Fibroblast of skin of left quadriceps (primary cell): Measurements from ENCODE around the gene PRR5L.

Source experiments
- DNase-seq, 2 experiments: peaks; one replicate each; pipeline ENCODE4 v3.0.0-alpha.2; 2013; ENCODE audit warnings: low read depth in 2 of 2

PRR5L gene

GRCh38 chr11:36326524-36327419 is 30.7 kb downstream of the PRR5L start:
- DNase-seq = no peak

- DNase-seq = no peak
These were observed 33.0 kb downstream of the PRR5L start for GRCh38 chr11:36328966-36329673.

DNA sequence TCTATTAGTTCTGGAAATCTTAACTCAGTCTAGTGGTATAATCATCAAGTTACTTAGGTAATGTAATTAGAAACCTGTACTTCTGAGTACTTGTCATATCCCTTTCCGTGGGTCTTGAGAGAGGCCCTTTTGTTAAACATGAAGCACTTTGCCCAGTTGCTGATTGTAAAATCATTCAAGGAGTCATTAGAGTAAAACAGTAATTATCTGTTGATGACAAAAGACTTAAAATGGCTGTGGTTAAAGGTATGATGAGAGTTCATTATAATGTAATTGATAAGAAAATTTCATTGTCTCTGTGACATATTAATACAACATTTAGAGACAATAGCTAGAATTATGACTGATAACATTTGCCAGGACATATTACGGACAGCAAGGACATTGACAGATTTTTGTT is 34.3 kb downstream of the PRR5L start:
- no peak for DNase-seq

GRCh38 chr11:36333468-36333867 is 37.4 kb downstream of the PRR5L start:
- DNase-seq = peak in 1 of 2 experiments; percentile 20

DNA sequence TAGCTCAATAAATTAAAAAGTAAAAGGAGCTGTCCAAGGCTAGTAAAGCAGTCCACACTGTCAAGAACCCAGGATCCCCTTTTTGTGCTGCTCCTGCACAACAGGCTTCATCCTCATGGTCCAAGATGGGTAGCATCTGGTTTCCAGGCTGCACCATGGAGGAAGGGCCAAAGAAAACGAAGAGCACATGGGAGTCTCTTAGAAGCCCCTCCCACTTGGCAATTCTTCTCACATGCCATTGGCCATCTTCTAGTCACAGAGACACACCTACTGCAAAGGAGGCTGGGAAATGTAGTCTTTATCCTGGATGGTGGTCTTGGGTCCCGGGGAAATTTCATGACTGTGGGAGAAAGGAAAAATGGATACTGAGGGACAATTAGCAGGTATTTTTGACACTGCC is 37.8 kb downstream of the PRR5L start:
- DNase-seq = peak in 1 of 2 experiments; percentile 21

DNA sequence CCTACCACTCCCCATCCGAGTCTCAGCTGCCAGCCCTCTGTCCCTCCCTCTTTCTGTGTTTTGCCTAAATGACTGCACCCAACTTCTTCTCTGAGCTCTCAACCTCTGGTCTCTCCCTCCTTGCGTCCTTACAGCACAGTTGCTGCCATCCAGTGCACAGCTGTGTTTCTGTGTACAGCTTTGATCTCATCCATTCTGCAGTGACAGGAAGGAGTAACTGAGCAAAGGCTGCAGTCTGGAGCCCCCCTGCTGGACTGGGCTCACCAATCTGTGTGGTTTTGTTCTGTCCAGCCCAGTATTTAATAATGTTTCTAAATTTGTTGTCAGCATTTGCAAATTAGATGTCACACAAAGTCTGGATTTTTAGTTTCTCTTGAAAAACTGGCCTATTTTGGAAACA is 43.8 kb downstream of the PRR5L start:
- DNase-seq = no peak

- DNase-seq = no peak
These were observed 44.8 kb downstream of the PRR5L start for GRCh38 chr11:36340897-36341296.

GRCh38 chr11:36341915-36342314 is 45.8 kb downstream of the PRR5L start:
- no peak for DNase-seq

DNA sequence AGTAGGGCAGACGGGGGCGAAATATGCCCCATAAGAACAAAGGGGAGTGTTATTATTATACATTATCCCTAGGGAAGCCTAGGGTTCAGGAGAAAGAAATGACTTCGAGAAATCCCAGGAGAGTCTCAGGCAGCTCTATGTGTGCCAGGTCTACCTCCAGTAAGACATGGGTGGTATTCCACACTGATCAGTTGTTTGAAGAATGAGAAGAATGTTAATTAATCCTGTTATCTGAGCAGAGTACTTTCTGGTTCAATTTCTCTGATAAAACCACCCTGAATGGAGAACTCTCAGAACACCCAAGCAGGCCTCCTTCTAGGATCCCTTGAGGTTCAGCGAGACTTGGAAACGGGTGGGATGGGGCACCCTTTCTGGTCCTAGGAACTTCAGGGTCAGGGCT is 46.2 kb downstream of the PRR5L start:
- DNase-seq = no peak

GRCh38 chr11:36343436-36343835 is 47.3 kb downstream of the PRR5L start:
- no peak for DNase-seq

GRCh38 chr11:36345084-36345511 is 49.0 kb downstream of the PRR5L start:
- no peak for DNase-seq

GRCh38 chr11:36345535-36346141 is 49.5 kb downstream of the PRR5L start:
- no peak for DNase-seq

GRCh38 chr11:36346562-36347383 is 50.7 kb downstream of the PRR5L start:
- no peak for DNase-seq

DNA sequence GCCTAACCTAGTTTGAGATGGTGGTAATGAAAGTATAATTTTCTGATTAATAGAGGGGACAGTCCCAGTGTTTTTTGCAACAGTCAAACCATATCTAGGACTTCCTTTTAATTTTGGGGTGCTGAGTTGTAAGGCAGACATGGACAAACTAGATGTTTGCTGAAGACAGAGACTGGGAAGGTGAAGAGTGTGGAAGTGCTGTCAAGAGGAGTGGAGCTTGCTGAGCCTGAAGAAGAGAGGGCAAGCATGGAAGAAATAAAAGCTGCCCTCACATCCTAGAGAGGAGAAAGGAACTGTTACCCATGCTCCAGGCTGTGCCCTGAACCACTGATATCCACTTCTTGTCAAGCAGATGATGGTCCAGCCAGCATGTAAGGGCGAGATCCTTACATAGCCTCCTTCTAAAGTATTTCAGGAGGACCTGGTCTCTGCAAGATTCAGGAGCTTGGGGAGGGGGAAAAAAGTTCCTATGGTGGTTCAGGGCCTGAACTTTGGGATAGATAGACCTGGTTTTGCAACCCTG is 51.4 kb downstream of the PRR5L start:
- DNase-seq = no peak

GRCh38 chr11:36349351-36350136 is 53.5 kb downstream of the PRR5L start:
- DNase-seq = no peak

- DNase-seq = no peak
These were observed 54.0 kb downstream of the PRR5L start for GRCh38 chr11:36350137-36350513.

DNA sequence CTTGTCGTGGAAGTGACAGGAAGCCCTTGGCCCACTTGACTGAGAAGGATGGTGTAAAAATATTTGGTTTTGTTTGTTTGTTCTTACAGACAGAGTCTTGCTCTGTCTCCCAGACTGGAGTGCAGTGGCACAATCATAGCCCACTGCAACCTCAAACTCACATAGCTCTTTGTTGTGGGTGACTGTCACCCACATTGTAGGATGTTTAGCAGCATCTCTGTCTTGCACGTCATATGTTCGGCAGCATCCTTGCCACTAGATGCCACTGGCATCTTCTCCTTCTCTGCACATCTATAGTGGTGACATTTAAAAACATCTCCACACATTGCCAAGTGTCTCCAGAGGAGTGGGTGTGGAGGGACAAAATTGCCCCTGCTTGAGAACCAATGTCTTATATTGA is 56.8 kb downstream of the PRR5L start:
- no peak for DNase-seq

GRCh38 chr11:36354221-36355003 is 58.3 kb downstream of the PRR5L start:
- peak; percentile 75 to 77 for DNase-seq

GRCh38 chr11:36356201-36356600 is 60.1 kb downstream of the PRR5L start:
- no peak for DNase-seq

DNA sequence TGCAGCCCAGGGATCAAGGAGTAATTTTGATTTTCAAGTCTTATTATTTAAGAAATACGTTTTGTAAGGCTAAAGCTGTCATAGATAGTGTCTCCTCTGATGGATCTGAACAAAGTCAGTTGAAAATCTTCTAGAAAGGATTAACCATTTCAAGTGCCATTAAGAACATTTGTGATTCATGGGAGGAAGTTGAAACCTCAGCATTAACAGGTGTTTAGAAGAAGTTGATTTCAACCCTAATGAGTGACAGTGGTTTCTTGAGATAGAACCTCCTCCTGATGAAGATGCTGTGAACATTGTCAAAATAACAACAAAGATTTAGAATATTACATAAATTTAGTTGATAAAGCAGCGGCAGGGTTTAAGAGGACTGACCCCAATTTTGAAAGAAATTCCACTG is 61.7 kb downstream of the PRR5L start:
- DNase-seq = no peak
